ENCODE measurements around the gene ACER3. TPM values are rescaled to one million over a fixed set of nuclear protein-coding genes. Genes with fewer than 3 reads are reported as not detected.
"Not testable (repeated sequence)": the region's sequence is repeated elsewhere in the genome, so short reads cannot be mapped to it uniquely, and the experiment has no call there.

The ACER3 gene
- total and polyA plus RNA-seq, 2 experiments from 2014 or later, result 17.1 to 18.3 TPM

- no peak for DNase-seq (ENCODE audit: low spot score)
- Histone ChIP-seq H3K4me3 (no peak overlapping the region), H3K9me3 (ENCODE audit: low read depth) (no peaks in the 10 kb centered on the region), H3K27ac (no peak overlapping the region), H3K4me2 (no peak overlapping the region), H3K27me3 (no peaks in the 10 kb centered on the region), H3K79me2 (no peaks in the 10 kb centered on the region), H3K4me1 (ENCODE audit: insufficient read depth) (no peaks in the 10 kb centered on the region), H2AFZ (no peak overlapping the region), H3K9me2 (replicated peaks; ENCODE audit: insufficient read depth) (no peaks in the 10 kb centered on the region), H3K36me3 (replicated peaks; ENCODE audit: insufficient read depth, low read depth) (no peaks in the 10 kb centered on the region), H4K20me1 (ENCODE audit: insufficient read depth, poor library complexity, severe bottlenecking) (no peaks in the 10 kb centered on the region)
- 81% methylated on average over 2 of the region's 2 CpGs for WGBS (ENCODE audit: low lambda C conversion rate, missing lambda C conversion rate)
- no peak for TF ChIP-seq CTCF (IDR thresholded peaks at IDR 0.05; ENCODE audit: poor library complexity)
Observed at GRCh38 chr11:77002776-77003175, 142.1 kb downstream of the ACER3 start.

- no peaks in the 10 kb centered on the region for H3K4me1 ChIP-seq (ENCODE audit: insufficient read depth)
- no peaks in the 10 kb centered on the region for H3K9me2 ChIP-seq (replicated peaks; ENCODE audit: insufficient read depth)
- H3K4me3 ChIP-seq, result no peak overlapping the region
- DNase-seq (ENCODE audit: low spot score), result no peak
- H2AFZ ChIP-seq, result no peak overlapping the region
- H3K27me3 ChIP-seq, result no peaks in the 10 kb centered on the region
- TF ChIP-seq EZH2phosphoT487 (IDR thresholded peaks at IDR 0.05; ENCODE audit: low read depth, severe bottlenecking, unreplicated experiment) (no peak), CTCF (IDR thresholded peaks at IDR 0.05; ENCODE audit: poor library complexity) (no peak)
- H3K79me2 ChIP-seq, result no peaks in the 10 kb centered on the region
- no peak overlapping the region for H3K27ac ChIP-seq
- 33% methylated on average over 2 of the region's 2 CpGs for WGBS (ENCODE audit: low lambda C conversion rate, missing lambda C conversion rate)
- H3K9me3 ChIP-seq (ENCODE audit: low read depth), result no peaks in the 10 kb centered on the region
- no peaks in the 10 kb centered on the region for H3K36me3 ChIP-seq (replicated peaks; ENCODE audit: insufficient read depth, low read depth)
- no peak overlapping the region for H3K4me2 ChIP-seq
- H4K20me1 ChIP-seq (ENCODE audit: insufficient read depth, poor library complexity, severe bottlenecking), result no peaks in the 10 kb centered on the region
Observed at GRCh38 chr11:77003963-77004362, 143.2 kb downstream of the ACER3 start.

- no peak overlapping the region for H3K27ac ChIP-seq
- no peaks in the 10 kb centered on the region for H3K36me3 ChIP-seq (replicated peaks; ENCODE audit: insufficient read depth, low read depth)
- H3K4me1 ChIP-seq (ENCODE audit: insufficient read depth), result no peaks in the 10 kb centered on the region
- TF ChIP-seq EZH2 (IDR thresholded peaks at IDR 0.05; ENCODE audit: borderline replicate concordance) (no peak), CTCF (IDR thresholded peaks at IDR 0.05; ENCODE audit: poor library complexity) (no peak), EZH2phosphoT487 (IDR thresholded peaks at IDR 0.05; ENCODE audit: low read depth, severe bottlenecking, unreplicated experiment) (no peak)
- H3K9me3 ChIP-seq (ENCODE audit: low read depth), result no peaks in the 10 kb centered on the region
- no peak for DNase-seq (ENCODE audit: low spot score)
- H3K79me2 ChIP-seq, result no peaks in the 10 kb centered on the region
- no peaks in the 10 kb centered on the region for H4K20me1 ChIP-seq (ENCODE audit: insufficient read depth, poor library complexity, severe bottlenecking)
- H2AFZ ChIP-seq, result no peak overlapping the region
- H3K27me3 ChIP-seq, result no peaks in the 10 kb centered on the region
- H3K4me2 ChIP-seq, result no peak overlapping the region
- H3K4me3 ChIP-seq, result no peak overlapping the region
- H3K9me2 ChIP-seq (replicated peaks; ENCODE audit: insufficient read depth), result no peaks in the 10 kb centered on the region
Observed at GRCh38 chr11:77009533-77010160, 148.9 kb downstream of the ACER3 start.

GRCh38 chr11:77014669-77015068 lies 154.0 kb downstream of the ACER3 start:
- Histone ChIP-seq H3K9me2 (replicated peaks; ENCODE audit: insufficient read depth) (no peaks in the 10 kb centered on the region), H3K9me3 (ENCODE audit: low read depth) (no peaks in the 10 kb centered on the region), H3K4me2 (no peak overlapping the region), H3K79me2 (no peaks in the 10 kb centered on the region), H3K4me1 (ENCODE audit: insufficient read depth) (no peaks in the 10 kb centered on the region), H3K27me3 (no peaks in the 10 kb centered on the region), H3K4me3 (no peak overlapping the region), H4K20me1 (ENCODE audit: insufficient read depth, poor library complexity, severe bottlenecking) (no peaks in the 10 kb centered on the region), H3K36me3 (replicated peaks; ENCODE audit: insufficient read depth, low read depth) (no peaks in the 10 kb centered on the region), H3K27ac (no peak overlapping the region), H2AFZ (no peak overlapping the region)
- DNase-seq (ENCODE audit: low spot score), result no peak
- WGBS (ENCODE audit: low lambda C conversion rate, missing lambda C conversion rate), result 91% methylated on average over 2 of the region's 2 CpGs
- TF ChIP-seq EZH2 (IDR thresholded peaks at IDR 0.05; ENCODE audit: borderline replicate concordance), result no peak
- TF ChIP-seq EZH2phosphoT487 (IDR thresholded peaks at IDR 0.05; ENCODE audit: low read depth, severe bottlenecking, unreplicated experiment), result no peak
- TF ChIP-seq CTCF (IDR thresholded peaks at IDR 0.05; ENCODE audit: poor library complexity), result no peak

GRCh38 chr11:77018396-77018924 lies 157.7 kb downstream of the ACER3 start:
- not testable (repeated sequence) for H3K36me3 ChIP-seq (replicated peaks; ENCODE audit: insufficient read depth, low read depth); H3K9me2 ChIP-seq (replicated peaks; ENCODE audit: insufficient read depth); H3K79me2 ChIP-seq; H4K20me1 ChIP-seq (ENCODE audit: insufficient read depth, poor library complexity, severe bottlenecking); DNase-seq (ENCODE audit: low spot score); H3K4me1 ChIP-seq (ENCODE audit: insufficient read depth); H3K27ac ChIP-seq; H3K27me3 ChIP-seq; H2AFZ ChIP-seq; H3K4me3 ChIP-seq; H3K4me2 ChIP-seq; H3K9me3 ChIP-seq (ENCODE audit: low read depth)
- 95% methylated on average over 2 of the region's 2 CpGs for WGBS (ENCODE audit: low lambda C conversion rate, missing lambda C conversion rate)

Data from hepatocyte (in vitro differentiated cells).